IPS-20b (cell line): ENCODE results near the gene GGA1.

Experiments used
- H3K27ac ChIP-seq: one replicate; pipeline ENCODE4 v1.5.1; 2013; ENCODE audit warnings: low read length
- H3K27me3 ChIP-seq: 2 replicates; pipeline ENCODE4 v1.6.1; 2013; ENCODE audit warnings: mild to moderate bottlenecking, low read length, inconsistent platforms; ENCODE audit not compliant: insufficient read depth
- H3K36me3 ChIP-seq: 2 replicates; pipeline ENCODE4 v1.6.1; 2013; ENCODE audit warnings: low read depth, mild to moderate bottlenecking, inconsistent platforms, low read length, moderate library complexity; ENCODE audit not compliant: insufficient read depth
- H3K4me1 ChIP-seq: 2 replicates; pipeline ENCODE4 v1.6.1; 2013; ENCODE audit warnings: mild to moderate bottlenecking, control low read depth, inconsistent platforms, low read length, moderate library complexity; ENCODE audit not compliant: insufficient read depth
- H3K4me3 ChIP-seq: 2 replicates; pipeline ENCODE4 v1.5.1; 2013; ENCODE audit warnings: mild to moderate bottlenecking, low read length, inconsistent platforms
- H3K9ac ChIP-seq: 2 replicates; pipeline ENCODE4 v1.6.1; 2013; ENCODE audit warnings: low read depth, mild to moderate bottlenecking, inconsistent platforms, low read length, moderate library complexity
- H3K9me3 ChIP-seq: 2 replicates; pipeline ENCODE4 v1.6.1; 2013; ENCODE audit warnings: mild to moderate bottlenecking, low read depth, low read length, inconsistent platforms; ENCODE audit not compliant: insufficient read depth

Gene GGA1

DNA sequence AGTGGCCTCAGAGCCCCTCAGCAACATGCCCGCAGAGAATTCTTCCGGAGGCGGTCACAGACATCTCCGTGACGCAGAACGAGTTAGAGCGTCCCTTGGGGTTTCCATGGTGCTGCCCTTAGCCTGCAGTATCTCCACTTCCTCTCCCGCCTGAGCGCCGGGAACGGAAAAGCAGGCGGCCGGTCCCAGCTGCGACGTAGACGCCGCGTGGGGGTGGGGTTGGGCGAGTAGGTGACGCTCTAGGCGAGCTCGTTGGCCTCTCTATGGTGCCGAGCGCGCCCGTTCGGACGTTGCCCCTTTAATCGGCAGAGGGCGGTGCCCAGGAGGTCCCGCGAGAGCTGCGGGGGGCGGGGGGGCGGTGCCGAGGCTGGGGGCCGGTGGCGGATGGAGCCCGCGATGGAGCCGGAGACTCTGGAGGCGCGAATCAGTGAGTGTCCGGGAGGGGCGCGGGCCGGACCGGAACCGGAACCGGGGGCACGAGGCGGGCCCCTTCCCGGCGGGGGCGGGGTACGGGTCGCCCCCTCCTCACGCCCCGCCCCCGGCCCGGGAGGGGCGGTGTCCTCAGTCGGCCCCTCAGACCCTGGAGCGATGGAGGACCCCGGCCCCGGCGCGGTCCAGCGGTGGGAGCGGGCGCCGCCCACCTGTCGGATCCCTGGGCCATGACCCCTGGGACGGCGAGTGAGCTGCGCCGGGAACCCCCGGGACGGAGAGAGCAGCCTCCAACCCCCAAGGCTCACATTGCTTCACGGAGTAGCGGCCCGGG, at the start of gene GGA1:
TSS of gene GGA1 (plus strand) at position 358 of the 763 bp plus-strand sequence. CDS start at position 385, 27 bp downstream.
- Histone ChIP-seq H3K27ac (peak within 1 kb of the TSS; percentile 100), H3K4me3 (peak within 1 kb of the TSS; percentile 96), H3K27me3 (no peaks in the 10 kb centered on the region; the same call in 1 of the 2 replicates), H3K36me3 (0 out of 2 replicates have a peak, but pooled peaks cover 6% of the 10 kb centered on the region), H3K9ac (peak within 1 kb of the TSS; percentile 99), H3K4me1 (peaks cover 5% of the 10 kb centered on the region; the same call in 1 of the 2 replicates), H3K9me3 (no peaks in the 10 kb centered on the region)

DNA sequence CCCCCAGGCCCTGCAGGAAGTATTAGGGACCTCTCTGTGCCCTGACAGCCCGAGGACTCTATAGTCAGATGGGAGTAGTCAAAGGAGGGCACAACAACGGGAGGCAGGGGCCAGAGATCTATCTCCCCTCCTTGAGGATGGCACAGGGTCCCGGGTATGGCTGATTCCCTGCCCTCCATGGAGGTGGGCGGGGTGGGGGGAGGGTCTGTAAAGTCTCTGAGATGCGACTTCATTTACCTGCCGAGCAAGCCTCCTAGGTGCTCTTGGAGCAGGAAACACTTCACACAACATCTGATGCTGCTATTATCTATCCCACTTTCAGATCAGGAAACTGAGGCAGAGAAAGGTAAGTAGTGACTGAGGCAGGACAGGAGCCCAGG, 49.1 kb upstream of the GGA1 start:
- peak overlapping the region; percentile 47; the same call in 1 of the 2 replicates for H3K4me3 ChIP-seq
- H3K27ac ChIP-seq, result no peak overlapping the region
- H3K4me1 ChIP-seq, result peaks cover 37% of the 10 kb centered on the region
- H3K9ac ChIP-seq, result peak overlapping the region; percentile 20; the same call in 1 of the 2 replicates
- H3K36me3 ChIP-seq, result no peaks in the 10 kb centered on the region
- no peaks in the 10 kb centered on the region for H3K9me3 ChIP-seq
- peaks cover 63% of the 10 kb centered on the region for H3K27me3 ChIP-seq

- Histone ChIP-seq H3K9me3 (no peaks in the 10 kb centered on the region), H3K4me3 (peak within 1 kb of the TSS; percentile 65), H3K4me1 (peaks cover 37% of the 10 kb centered on the region), H3K9ac (peak within 1 kb of the TSS; percentile 46; the same call in 1 of the 2 replicates), H3K27me3 (peaks cover 63% of the 10 kb centered on the region), H3K27ac (no peak within 1 kb of the TSS), H3K36me3 (no peaks in the 10 kb centered on the region)
Observed at GRCh38 chr22:37559901-37560607, 48.6 kb upstream of the GGA1 start, which contains the start of gene CDC42EP1. Gene CDC42EP1, plus strand, starts transcription at chr22:37560480. Its CDS starts 5,870 bp downstream, at chr22:37566350.

DNA sequence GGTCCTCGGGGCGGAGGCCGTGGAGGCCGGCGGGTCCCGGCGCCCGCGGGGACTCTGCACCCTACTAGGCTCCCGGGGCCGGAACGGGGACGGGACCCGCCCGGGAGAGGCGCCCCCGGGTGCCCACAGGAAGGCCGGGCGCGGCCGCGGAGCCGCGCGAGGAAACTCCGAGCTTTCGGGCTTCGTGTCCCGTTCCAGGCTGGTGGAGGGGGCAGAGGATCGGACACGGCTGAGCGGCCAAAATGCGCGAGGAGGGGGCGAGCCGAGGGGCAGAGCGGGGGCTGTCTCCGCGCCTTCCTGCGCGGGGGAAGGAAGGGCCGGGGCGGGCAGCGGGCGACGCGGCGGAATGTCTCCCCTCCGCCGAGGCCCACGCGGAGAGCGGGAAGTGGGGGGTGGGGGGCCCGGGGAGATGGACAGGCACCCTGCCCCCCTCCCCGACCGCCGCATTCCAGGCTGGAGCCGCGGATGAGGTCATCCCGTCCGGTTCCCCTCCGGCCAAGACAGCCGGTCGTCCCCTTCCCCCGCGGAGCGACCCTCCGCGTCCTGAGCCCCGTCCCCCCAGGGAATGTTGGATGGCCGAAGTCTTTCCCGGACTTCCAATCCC, 47.9 kb upstream of the GGA1 start:
- Histone ChIP-seq H3K27me3 (peaks cover 63% of the 10 kb centered on the region), H3K4me1 (peaks cover 37% of the 10 kb centered on the region), H3K27ac (no peak overlapping the region), H3K4me3 (peak overlapping the region; percentile 65), H3K9me3 (no peaks in the 10 kb centered on the region), H3K36me3 (no peaks in the 10 kb centered on the region), H3K9ac (peak overlapping the region; percentile 46; the same call in 1 of the 2 replicates)

- Histone ChIP-seq H3K27me3 (peaks cover 58% of the 10 kb centered on the region), H3K4me3 (peak overlapping the region; percentile 65), H3K9me3 (no peaks in the 10 kb centered on the region), H3K4me1 (peaks cover 33% of the 10 kb centered on the region), H3K27ac (no peak overlapping the region), H3K9ac (peak overlapping the region; percentile 66; the same call in 1 of the 2 replicates), H3K36me3 (no peaks in the 10 kb centered on the region)
Observed at GRCh38 chr22:37561212-37562048, 47.2 kb upstream of the GGA1 start.

GRCh38 chr22:37562049-37562875, 46.4 kb upstream of the GGA1 start:
- no peak overlapping the region for H3K4me3 ChIP-seq
- no peak overlapping the region for H3K27ac ChIP-seq
- H3K36me3 ChIP-seq, result no peaks in the 10 kb centered on the region
- H3K4me1 ChIP-seq, result peaks cover 26% of the 10 kb centered on the region
- no peaks in the 10 kb centered on the region for H3K9me3 ChIP-seq
- peak overlapping the region; percentile 66; the same call in 1 of the 2 replicates for H3K9ac ChIP-seq
- H3K27me3 ChIP-seq, result peaks cover 49% of the 10 kb centered on the region

- no peaks in the 10 kb centered on the region for H3K36me3 ChIP-seq
- no peak overlapping the region for H3K4me3 ChIP-seq
- H3K27ac ChIP-seq, result no peak overlapping the region
- H3K27me3 ChIP-seq, result peaks cover 40% of the 10 kb centered on the region
- H3K9ac ChIP-seq, result peak overlapping the region; percentile 20; the same call in 1 of the 2 replicates
- peaks cover 26% of the 10 kb centered on the region for H3K4me1 ChIP-seq
- H3K9me3 ChIP-seq, result no peaks in the 10 kb centered on the region
Observed at GRCh38 chr22:37563153-37564081, 45.2 kb upstream of the GGA1 start.

DNA sequence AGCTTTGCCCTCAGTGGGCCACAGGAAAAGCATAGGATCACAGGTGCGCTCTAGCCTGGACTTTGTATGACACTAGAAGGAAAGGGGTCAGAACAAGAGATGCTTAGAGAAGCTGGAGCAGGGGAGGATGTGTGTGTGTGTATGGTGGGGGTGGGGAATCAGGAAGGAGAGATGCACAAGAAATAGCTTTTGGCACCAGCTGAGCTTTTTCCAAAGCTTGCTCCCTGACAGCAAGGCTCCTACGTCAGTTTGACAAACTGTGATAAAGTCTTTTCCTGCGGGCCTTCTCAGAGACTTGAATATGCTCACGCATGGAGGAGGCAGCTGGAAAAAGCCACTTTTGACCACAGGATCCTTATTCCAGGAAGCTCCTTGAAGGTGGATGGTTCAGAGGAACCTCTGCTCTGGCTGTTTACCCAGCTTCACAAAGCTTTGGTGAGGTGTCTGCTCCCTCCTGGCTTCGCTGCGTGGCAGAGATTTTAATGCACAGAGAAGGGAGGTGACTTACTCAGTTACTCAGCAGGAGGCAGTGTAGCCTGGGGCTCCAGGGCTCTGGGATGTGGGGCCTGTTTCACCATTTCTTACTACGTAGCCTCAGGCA, 44.4 kb upstream of the GGA1 start:
- H3K4me1 ChIP-seq, result peaks cover 30% of the 10 kb centered on the region
- no peak overlapping the region for H3K27ac ChIP-seq
- H3K4me3 ChIP-seq, result no peak overlapping the region
- H3K36me3 ChIP-seq, result no peaks in the 10 kb centered on the region
- no peaks in the 10 kb centered on the region for H3K9me3 ChIP-seq
- no peak overlapping the region for H3K9ac ChIP-seq
- H3K27me3 ChIP-seq, result peaks cover 33% of the 10 kb centered on the region

DNA sequence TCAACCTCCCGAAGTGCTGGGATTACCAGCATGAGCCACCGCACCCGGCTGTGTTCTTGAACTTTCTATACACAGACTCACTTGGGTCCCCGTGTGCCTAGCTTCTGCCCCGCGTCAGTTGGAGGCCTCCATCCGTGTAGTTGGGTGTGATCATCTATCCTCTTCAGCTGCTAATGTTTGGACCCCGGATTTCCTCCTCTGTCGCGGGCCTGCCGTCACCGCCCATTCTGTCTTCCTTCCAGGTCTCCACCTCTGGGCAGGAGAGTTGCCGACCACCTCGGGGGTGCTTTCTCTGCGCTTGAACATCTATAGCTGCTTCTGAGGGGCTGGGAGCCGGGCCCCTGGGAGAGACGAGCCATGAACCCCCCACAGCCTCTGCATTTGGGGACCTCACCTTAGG, 42.8 kb upstream of the GGA1 start:
- peaks cover 31% of the 10 kb centered on the region for H3K4me1 ChIP-seq
- peaks cover 22% of the 10 kb centered on the region for H3K27me3 ChIP-seq
- no peaks in the 10 kb centered on the region for H3K36me3 ChIP-seq
- H3K4me3 ChIP-seq, result no peak overlapping the region
- H3K9me3 ChIP-seq, result no peaks in the 10 kb centered on the region
- no peak overlapping the region for H3K27ac ChIP-seq
- no peak overlapping the region for H3K9ac ChIP-seq
